Transverse colon (tissue), 4 donors: Measurements from ENCODE around the gene LMAN1. TPM values are rescaled to one million over a fixed set of nuclear protein-coding genes. Genes with fewer than 3 reads are reported as not detected.

Experiments
- DNase-seq: peaks from one replicate; pipeline ENCODE4 v3.0.0-alpha.2; 2019
- H3K27ac ChIP-seq, 4 donors: fragments of 200-600 bp; sonication (generic); 2 replicates each; pipeline ENCODE4 v1.5.1; 2016 to 2018; ENCODE audit warnings: inconsistent platforms in 4 of 4
- H3K27me3 ChIP-seq: fragments of 200-600 bp; sonication (generic); 2 replicates; pipeline ENCODE4 v1.5.1; 2017; ENCODE audit warnings: inconsistent platforms
- H3K36me3 ChIP-seq, 4 donors: fragments of 200-600 bp; sonication (generic); 2 replicates each; pipeline ENCODE4 v1.5.1; 2017 to 2019; ENCODE audit warnings: inconsistent platforms in 4 of 4
- H3K4me1 ChIP-seq, 4 donors: fragments of 200-600 bp; sonication (generic); 2 replicates each; pipeline ENCODE4 v1.5.1; 2017 to 2020; ENCODE audit warnings: inconsistent platforms in 4 of 4
- H3K4me3 ChIP-seq, 4 donors: fragments of 200-600 bp; sonication (generic); 1 replicate in 1 of 4; 2 replicates in 3 of 4; pipeline versions ENCODE4 v1.5.1 to v1.6.1; 2017 to 2019; ENCODE audit warnings: inconsistent platforms in 4 of 4
- H3K9me3 ChIP-seq, 2 donors: fragments of 200-600 bp; sonication (generic); 2 replicates each; pipeline ENCODE4 v1.5.1; 2017 to 2019; ENCODE audit warnings: inconsistent platforms in 2 of 2
- CTCF ChIP-seq, 5 experiments: fragments of 200-600 bp in 3 of 5; fragments of 450-650 bp in 2 of 5; sonication (generic) in 3 of 5; IDR thresholded peaks; 1 replicate in 2 of 5; 2 replicates in 3 of 5; pipeline ENCODE4 v1.5.1; 2016 to 2017; ENCODE audit warnings: antibody characterized with exemption in 5 of 5, inconsistent platforms in 3 of 5, mild to moderate bottlenecking in 2 of 5, moderate library complexity in 1 of 5
- EP300 ChIP-seq: sonication (generic); formaldehyde crosslinking; IDR thresholded peaks from one replicate; pipeline ENCODE4 v1.6.1; 2017; ENCODE audit warnings: antibody characterized with exemption, low read depth
- POLR2A ChIP-seq: fragments of 450-650 bp; IDR thresholded peaks from one replicate; pipeline ENCODE4 v1.6.1; 2016; ENCODE audit warnings: antibody characterized with exemption, mild to moderate bottlenecking, moderate library complexity
- POLR2AphosphoS5 ChIP-seq, 3 donors: sonication (generic); formaldehyde crosslinking; IDR thresholded peaks; one replicate each; pipeline ENCODE4 v1.6.1; 2016; ENCODE audit warnings: antibody characterized with exemption in 3 of 3
- WGBS, 2 donors: methylation state at CpG; one replicate each; pipeline ENCODE4 v1.1.5; 2018; ENCODE audit warnings: low coverage in 1 of 2; 5-methylcytosine and 5-hydroxymethylcytosine counted together
- in situ Hi-C, 4 donors: fragments of 200-750 bp; cut with MboI; loops; one replicate each; pipeline versions ENCODE4 v1.15.0 to v1.15.1; 2017; ENCODE audit warnings: low sequenced_read_pairs in 3 of 4, low pct_ligation_motif_present in 1 of 4, low pct_unique_long_range_greater_than_20kb in 1 of 4
- intact Hi-C: fragments of 100-400 bp; cut with DNase I; formaldehyde crosslinking; loops from one replicate; pipeline ENCODE4 v1.15.1; 2023; ENCODE audit warnings: low total_unique reads
- total RNA-seq, 4 donors: library from RNA; depleted of rRNA; stranded (reverse); fragments of >200 nt; gene quantifications; one replicate each; pipeline ENCODE4 v1.1.0, GENCODE V29; 2016

LMAN1 gene
- total RNA-seq, 4 donors from 2014 or later = 27.1 to 80.8 (median 49.0) TPM

- Histone ChIP-seq H3K36me3 (no peaks in the 10 kb centered on the region), H3K4me3 (no peak overlapping the region), H3K27me3 (no peaks in the 10 kb centered on the region), H3K4me1 (no peaks in the 10 kb centered on the region), H3K27ac (no peak overlapping the region), H3K9me3 (no peaks in the 10 kb centered on the region)
- DNase-seq = no peak
- TF ChIP-seq POLR2AphosphoS5 (IDR thresholded peaks at IDR 0.05) = no peak
- no peak for TF ChIP-seq EP300
- no peak for TF ChIP-seq POLR2A
- no peak for TF ChIP-seq CTCF (IDR thresholded peaks at IDR 0.05)
- intact Hi-C loops (no loop called here), in situ Hi-C loops (no loop called here)
- 84 to 91% methylated on average over 7 to 8 of the region's 8 CpGs for whole genome bisulfite sequencing, 2 donors
Observed at GRCh38 chr18:59386909-59387686, 28.0 kb upstream of the LMAN1 start.

- intact Hi-C loops (no loop called here), in situ Hi-C loops (no loop called here)
- Histone ChIP-seq H3K9me3 (no peaks in the 10 kb centered on the region), H3K4me1 (no peaks in the 10 kb centered on the region), H3K36me3 (no peaks in the 10 kb centered on the region), H3K27me3 (no peaks in the 10 kb centered on the region), H3K27ac (no peak overlapping the region), H3K4me3 (no peak overlapping the region)
- no peak for DNase-seq
- 75 to 83% methylated on average over 1 to 4 of the region's 4 CpGs for WGBS, 2 donors
- TF ChIP-seq EP300 (no peak), CTCF (IDR thresholded peaks at IDR 0.05) (no peak), POLR2A (no peak), POLR2AphosphoS5 (IDR thresholded peaks at IDR 0.05) (no peak)
Observed at GRCh38 chr18:59385191-59385590, 26.1 kb upstream of the LMAN1 start.

GRCh38 chr18:59383851-59384250 lies 24.8 kb upstream of the LMAN1 start:
- in situ Hi-C loops (no loop called here), intact Hi-C loops (no loop called here)
- TF ChIP-seq CTCF (IDR thresholded peaks at IDR 0.05) (no peak), POLR2A (no peak), EP300 (no peak), POLR2AphosphoS5 (IDR thresholded peaks at IDR 0.05) (no peak)
- WGBS, 2 donors = 64% methylated on average over 2 to 6 of the region's 6 CpGs
- no peaks in the 10 kb centered on the region for H3K27me3 ChIP-seq
- no peaks in the 10 kb centered on the region for H3K9me3 ChIP-seq
- DNase-seq = no peak
- H3K36me3 ChIP-seq = no peaks in the 10 kb centered on the region
- no peak overlapping the region for H3K27ac ChIP-seq
- no peak overlapping the region for H3K4me3 ChIP-seq
- H3K4me1 ChIP-seq = no peaks in the 10 kb centered on the region

- Histone ChIP-seq H3K4me1 (no peaks in the 10 kb centered on the region), H3K4me3 (no peak overlapping the region), H3K9me3 (no peaks in the 10 kb centered on the region), H3K36me3 (no peaks in the 10 kb centered on the region), H3K27ac (no peak overlapping the region), H3K27me3 (no peaks in the 10 kb centered on the region)
- intact Hi-C loops = no loop called here
- DNase-seq = no peak
- in situ Hi-C loops = no loop called here
- WGBS, 2 donors = 85% methylated on average over 5 to 7 of the region's 7 CpGs
- TF ChIP-seq CTCF (IDR thresholded peaks at IDR 0.05) (no peak), POLR2AphosphoS5 (IDR thresholded peaks at IDR 0.05) (no peak), EP300 (no peak)
Observed at GRCh38 chr18:59382383-59382782, 23.3 kb upstream of the LMAN1 start.
